ENCODE measurements around the gene CERS4.

The CERS4 gene

GRCh38 chr19:8306235-8307054 is 97.3 kb downstream of the CERS4 start:
- H3K36me3 ChIP-seq (ENCODE audit: control insufficient read depth in 4 of 4, insufficient read depth in 4 of 4, low read length in 3 of 4) = peaks cover 0 to 28% (median 12%) of the 10 kb centered on the region in 4 experiments
- H3K4me1 ChIP-seq (ENCODE audit: control extremely low read depth in 1 of 4, control insufficient read depth in 4 of 4, insufficient read depth in 4 of 4, low read length in 3 of 4) = peaks cover 5 to 19% (median 18%) of the 10 kb centered on the region in 4 experiments
- no peak overlapping the region for H3K27ac ChIP-seq (ENCODE audit: insufficient read depth in 1 of 2, low read depth in 1 of 2, low read length in 2 of 2, poor library complexity in 1 of 2, severe bottlenecking in 2 of 2)
- H3K4me3 ChIP-seq (ENCODE audit: control insufficient read depth in 1 of 7, extremely low read depth in 1 of 7, insufficient read depth in 4 of 7, low read depth in 2 of 7, low read length in 6 of 7) = no peak overlapping the region
- no peak for DNase-seq
- ChIA-PET POLR2A (no interaction called here), CTCF (no interaction called here)
- peaks cover 0 to 9% (median 0%) of the 10 kb centered on the region in 5 experiments for H3K27me3 ChIP-seq (replicated peaks in 2 of 5; ENCODE audit: control insufficient read depth in 4 of 5, insufficient read depth in 5 of 5, low read length in 4 of 5)
- 90% methylated on average over 11 of the region's 17 CpGs for WGBS (ENCODE audit: insufficient coverage)
- H3K9me3 ChIP-seq (ENCODE audit: control extremely low read depth in 1 of 5, control insufficient read depth in 4 of 5, insufficient read depth in 2 of 5, low read depth in 1 of 5, low read length in 4 of 5) = no peaks in the 10 kb centered on the region

DNA sequence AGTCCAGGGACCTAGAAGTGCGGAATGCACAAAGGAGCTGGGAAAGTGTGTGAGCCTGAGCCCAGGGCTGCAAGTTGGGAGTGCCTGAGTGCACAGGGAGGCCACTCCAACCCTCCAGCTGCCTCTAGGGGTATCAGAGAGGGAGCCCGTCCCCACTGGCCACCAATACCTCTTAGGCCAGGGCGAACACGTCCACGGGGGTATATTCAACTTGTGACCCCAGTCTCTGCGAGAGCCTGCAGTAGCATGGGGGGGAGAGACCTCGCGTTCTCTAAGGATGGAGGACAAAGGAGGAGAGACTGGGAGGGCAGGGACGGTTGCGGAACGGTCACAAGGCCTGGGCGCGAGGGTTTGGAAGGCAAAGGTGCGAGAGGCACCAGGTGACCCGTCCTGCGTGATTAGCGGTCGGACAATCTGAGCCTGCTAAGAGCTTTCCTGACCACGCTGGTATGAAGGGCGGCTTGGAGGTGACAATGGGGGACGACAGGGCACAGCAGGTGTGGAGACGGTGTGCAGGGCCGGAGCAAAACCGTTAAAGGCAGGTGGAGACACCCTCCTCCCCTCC is 98.3 kb downstream of the CERS4 start:
- Histone ChIP-seq H3K27me3 (replicated peaks in 2 of 5; ENCODE audit: control insufficient read depth in 4 of 5, insufficient read depth in 5 of 5, low read length in 4 of 5) (peaks cover 0 to 9% (median 0%) of the 10 kb centered on the region in 5 experiments), H3K27ac (ENCODE audit: insufficient read depth in 1 of 2, low read depth in 1 of 2, low read length in 2 of 2, poor library complexity in 1 of 2, severe bottlenecking in 2 of 2) (no peak overlapping the region), H3K9me3 (ENCODE audit: control extremely low read depth in 1 of 5, control insufficient read depth in 4 of 5, insufficient read depth in 2 of 5, low read depth in 1 of 5, low read length in 4 of 5) (no peaks in the 10 kb centered on the region), H3K4me3 (ENCODE audit: control insufficient read depth in 1 of 7, extremely low read depth in 1 of 7, insufficient read depth in 4 of 7, low read depth in 2 of 7, low read length in 6 of 7) (peak overlapping the region in 5 of 7 experiments; percentile 55 to 74 (median 72)), H3K36me3 (ENCODE audit: control insufficient read depth in 4 of 4, insufficient read depth in 4 of 4, low read length in 3 of 4) (peaks cover 3 to 35% (median 15%) of the 10 kb centered on the region in 4 experiments), H3K4me1 (ENCODE audit: control extremely low read depth in 1 of 4, control insufficient read depth in 4 of 4, insufficient read depth in 4 of 4, low read length in 3 of 4) (peaks cover 5 to 22% (median 19%) of the 10 kb centered on the region in 4 experiments)
- 70% methylated on average over 14 of the region's 24 CpGs for WGBS (ENCODE audit: insufficient coverage)
- no peak for DNase-seq
- POLR2A ChIA-PET = no interaction called here
- CTCF ChIA-PET = no interaction called here

DNA sequence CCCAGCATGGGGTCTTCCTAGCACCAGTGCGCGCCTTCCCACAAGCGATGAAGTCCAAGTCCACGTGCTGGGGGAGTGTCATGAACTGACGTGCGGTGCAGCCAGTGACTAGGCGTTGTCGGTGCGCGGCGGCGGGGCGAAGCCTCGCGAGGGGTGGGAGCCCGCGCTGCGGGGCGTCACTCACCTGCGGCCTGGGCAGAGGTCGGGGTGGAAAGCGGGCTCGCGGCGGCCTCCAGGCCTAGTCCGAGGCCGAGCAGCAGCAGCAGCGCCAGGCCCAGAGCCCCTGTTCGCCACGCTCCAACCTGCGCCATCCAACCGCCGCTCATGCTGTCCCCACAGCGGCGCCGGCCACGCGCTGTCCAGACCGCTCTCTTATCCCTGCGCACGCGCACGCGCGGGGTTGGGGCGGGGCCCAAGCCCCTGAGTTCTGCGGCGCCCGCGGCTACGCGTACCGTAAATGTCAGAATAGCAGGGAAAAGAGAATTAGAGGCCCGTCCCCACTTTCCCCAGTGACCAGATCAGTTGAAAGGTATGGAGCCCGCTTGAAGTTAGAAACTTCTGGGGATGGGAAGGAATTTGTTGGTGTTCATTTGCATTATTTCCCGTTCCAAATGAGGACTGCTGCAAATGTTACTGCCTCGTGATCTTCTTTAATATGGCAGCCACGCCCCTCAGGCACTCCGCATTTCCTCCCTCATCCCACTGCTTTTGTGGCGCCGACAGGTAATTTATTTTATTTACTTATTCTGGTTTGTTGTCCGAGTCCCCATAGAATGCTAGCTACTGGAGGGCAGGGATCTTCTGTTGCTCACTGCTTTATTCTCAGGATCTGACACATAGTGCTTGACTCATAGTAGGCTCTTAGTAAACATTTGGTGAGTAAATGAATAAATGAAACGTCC is 99.0 kb downstream of the CERS4 start, which contains the start of gene CD320:
Gene CD320, minus strand, starts transcription at position 394 of the 902 bp plus-strand sequence. Its CDS starts 68 bp downstream, at position 326.
- peaks cover 5 to 22% (median 19%) of the 10 kb centered on the region in 4 experiments for H3K4me1 ChIP-seq (ENCODE audit: control extremely low read depth in 1 of 4, control insufficient read depth in 4 of 4, insufficient read depth in 4 of 4, low read length in 3 of 4)
- peaks cover 3 to 34% (median 17%) of the 10 kb centered on the region in 4 experiments for H3K36me3 ChIP-seq (ENCODE audit: control insufficient read depth in 4 of 4, insufficient read depth in 4 of 4, low read length in 3 of 4)
- CTCF ChIA-PET = interaction anchor here (1.4 kb wide), 1 partner anchor 12 kb away, joined by 4 read pairs; no protein-coding TSS in a partner anchor
- no peaks in the 10 kb centered on the region for H3K9me3 ChIP-seq (ENCODE audit: control extremely low read depth in 1 of 5, control insufficient read depth in 4 of 5, insufficient read depth in 2 of 5, low read depth in 1 of 5, low read length in 4 of 5)
- H3K27ac ChIP-seq (ENCODE audit: insufficient read depth in 1 of 2, low read depth in 1 of 2, low read length in 2 of 2, poor library complexity in 1 of 2, severe bottlenecking in 2 of 2) = no peak within 1 kb of the TSS
- H3K27me3 ChIP-seq (replicated peaks in 2 of 5; ENCODE audit: control insufficient read depth in 4 of 5, insufficient read depth in 5 of 5, low read length in 4 of 5) = peaks cover 0 to 9% (median 0%) of the 10 kb centered on the region in 5 experiments
- 2% methylated on average over 57 of the region's 63 CpGs for WGBS (ENCODE audit: insufficient coverage)
- POLR2A ChIA-PET = no interaction called here
- peak within 1 kb of the TSS in 6 of 7 experiments; percentile 55 to 86 (median 72) for H3K4me3 ChIP-seq (ENCODE audit: control insufficient read depth in 1 of 7, extremely low read depth in 1 of 7, insufficient read depth in 4 of 7, low read depth in 2 of 7, low read length in 6 of 7)
- DNase-seq = peak; percentile 81 to 91 (median 90)

GRCh38 chr19:8308891-8309291 is 99.7 kb downstream of the CERS4 start:
- Histone ChIP-seq H3K4me3 (ENCODE audit: control insufficient read depth in 1 of 7, extremely low read depth in 1 of 7, insufficient read depth in 4 of 7, low read depth in 2 of 7, low read length in 6 of 7) (peak overlapping the region in 5 of 7 experiments; percentile 69 to 86 (median 72)), H3K4me1 (ENCODE audit: control extremely low read depth in 1 of 4, control insufficient read depth in 4 of 4, insufficient read depth in 4 of 4, low read length in 3 of 4) (peaks cover 5 to 22% (median 19%) of the 10 kb centered on the region in 4 experiments), H3K36me3 (ENCODE audit: control insufficient read depth in 4 of 4, insufficient read depth in 4 of 4, low read length in 3 of 4) (peaks cover 3 to 34% (median 20%) of the 10 kb centered on the region in 4 experiments), H3K27me3 (replicated peaks in 2 of 5; ENCODE audit: control insufficient read depth in 4 of 5, insufficient read depth in 5 of 5, low read length in 4 of 5) (peaks cover 0 to 9% (median 0%) of the 10 kb centered on the region in 5 experiments), H3K9me3 (ENCODE audit: control extremely low read depth in 1 of 5, control insufficient read depth in 4 of 5, insufficient read depth in 2 of 5, low read depth in 1 of 5, low read length in 4 of 5) (no peaks in the 10 kb centered on the region), H3K27ac (ENCODE audit: insufficient read depth in 1 of 2, low read depth in 1 of 2, low read length in 2 of 2, poor library complexity in 1 of 2, severe bottlenecking in 2 of 2) (no peak overlapping the region)
- POLR2A ChIA-PET = no interaction called here
- CTCF ChIA-PET = interaction anchor here (1.4 kb wide), 1 partner anchor 11 kb away, joined by 4 read pairs; no protein-coding TSS in a partner anchor
- 94% methylated on average over 17 of the region's 17 CpGs for WGBS (ENCODE audit: insufficient coverage)
- no peak for DNase-seq

GRCh38 chr19:8310342-8311055 is 101.3 kb downstream of the CERS4 start:
- DNase-seq = no peak
- Histone ChIP-seq H3K27me3 (replicated peaks in 2 of 5; ENCODE audit: control insufficient read depth in 4 of 5, insufficient read depth in 5 of 5, low read length in 4 of 5) (peaks cover 0 to 9% (median 0%) of the 10 kb centered on the region in 5 experiments), H3K4me1 (ENCODE audit: control extremely low read depth in 1 of 4, control insufficient read depth in 4 of 4, insufficient read depth in 4 of 4, low read length in 3 of 4) (peaks cover 5 to 22% (median 19%) of the 10 kb centered on the region in 4 experiments), H3K27ac (ENCODE audit: insufficient read depth in 1 of 2, low read depth in 1 of 2, low read length in 2 of 2, poor library complexity in 1 of 2, severe bottlenecking in 2 of 2) (no peak overlapping the region), H3K4me3 (ENCODE audit: control insufficient read depth in 1 of 7, extremely low read depth in 1 of 7, insufficient read depth in 4 of 7, low read depth in 2 of 7, low read length in 6 of 7) (no peak overlapping the region), H3K9me3 (ENCODE audit: control extremely low read depth in 1 of 5, control insufficient read depth in 4 of 5, insufficient read depth in 2 of 5, low read depth in 1 of 5, low read length in 4 of 5) (no peaks in the 10 kb centered on the region), H3K36me3 (ENCODE audit: control insufficient read depth in 4 of 4, insufficient read depth in 4 of 4, low read length in 3 of 4) (peaks cover 3 to 47% (median 25%) of the 10 kb centered on the region in 4 experiments)
- WGBS (ENCODE audit: insufficient coverage) = 98% methylated on average over 15 of the region's 17 CpGs
- ChIA-PET CTCF (interaction anchor here (0.6 to 1.6 kb wide), 2 partner anchors 8 to 45 kb away, joined by 5 read pairs; no protein-coding TSS in a partner anchor), POLR2A (no interaction called here)
